GM21390 (cell line): ENCODE data around the gene SV2C.

Source experiments
- ATAC-seq: cut with Tn5 transposase; IDR thresholded peaks from one replicate; pipeline ENCODE4 v1.9.1; 2021; ENCODE audit not compliant: unreplicated experiment

SV2C gene

GRCh38 chr5:76250463-76250862 lies 167.3 kb downstream of the SV2C start:
- ATAC-seq, result no peak

- no peak for ATAC-seq
Observed at GRCh38 chr5:76251656-76252055, 168.5 kb downstream of the SV2C start.

- no peak for ATAC-seq
Observed at GRCh38 chr5:76252437-76252836, 169.3 kb downstream of the SV2C start.

GRCh38 chr5:76256116-76256889 lies 173.1 kb downstream of the SV2C start:
- peak; percentile 73 for ATAC-seq

- ATAC-seq, result no peak
Observed at GRCh38 chr5:76257225-76257833, 174.1 kb downstream of the SV2C start.

GRCh38 chr5:76257897-76258296 lies 174.7 kb downstream of the SV2C start:
- ATAC-seq, result no peak

- ATAC-seq, result no peak
Observed at GRCh38 chr5:76264681-76265080, 181.5 kb downstream of the SV2C start.

- no peak for ATAC-seq
Observed at GRCh38 chr5:76269259-76269931, 186.2 kb downstream of the SV2C start.

- no peak for ATAC-seq
Observed at GRCh38 chr5:76269932-76270610, 186.9 kb downstream of the SV2C start.

- ATAC-seq, result no peak
Observed at GRCh38 chr5:76271836-76272235, 188.7 kb downstream of the SV2C start.

- no peak for ATAC-seq
Observed at GRCh38 chr5:76273206-76273885, 190.2 kb downstream of the SV2C start.

- no peak for ATAC-seq
Observed at GRCh38 chr5:76274571-76274970, 191.4 kb downstream of the SV2C start.

- ATAC-seq, result no peak
Observed at GRCh38 chr5:76277736-76278135, 194.6 kb downstream of the SV2C start.

- no peak for ATAC-seq
Observed at GRCh38 chr5:76278261-76278789, 195.1 kb downstream of the SV2C start.

- ATAC-seq, result no peak
Observed at GRCh38 chr5:76280494-76280893, 197.3 kb downstream of the SV2C start.

- no peak for ATAC-seq
Observed at GRCh38 chr5:76283670-76284069, 200.5 kb downstream of the SV2C start.

- ATAC-seq, result no peak
Observed at GRCh38 chr5:76289692-76290091, 206.5 kb downstream of the SV2C start.

GRCh38 chr5:76290321-76290757 lies 207.2 kb downstream of the SV2C start:
- no peak for ATAC-seq

GRCh38 chr5:76291305-76292077 lies 208.3 kb downstream of the SV2C start:
- no peak for ATAC-seq
